ENCODE results near the gene ASIC2.

Gene ASIC2

DNA sequence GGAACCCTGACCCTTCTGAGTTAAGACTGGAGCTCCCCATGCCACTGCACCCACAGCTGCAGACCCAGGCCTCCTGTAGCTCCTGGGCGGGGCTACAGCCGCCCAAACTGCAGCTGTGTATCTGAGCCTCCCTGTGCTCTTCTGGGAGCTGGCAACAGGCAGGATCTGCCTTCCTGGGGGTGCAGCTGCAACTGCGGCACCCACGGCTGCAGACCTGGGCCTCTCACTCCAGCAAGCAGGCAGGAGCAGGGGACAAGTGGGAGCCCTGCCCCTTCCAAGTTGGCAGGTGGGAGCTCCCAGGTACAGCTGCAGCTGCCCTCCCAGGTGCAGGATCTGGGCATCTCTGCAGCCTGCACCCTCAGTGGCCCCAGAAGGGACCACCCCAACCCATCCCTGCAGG lies 259.9 kb downstream of the ASIC2 start:
- Histone ChIP-seq H3K27ac (ENCODE audit: low read depth, low read length) (no peak overlapping the region), H3K4me2 (ENCODE audit: low read depth, low read length, poor library complexity, severe bottlenecking) (no peak overlapping the region), H3K9me3 (ENCODE audit: insufficient read depth, low read length) (no peaks in the 10 kb centered on the region), H2AFZ (ENCODE audit: low read depth, low read length, severe bottlenecking) (no peak overlapping the region), H3K4me3 (ENCODE audit: insufficient read depth, low read length, poor library complexity, severe bottlenecking) (no peak overlapping the region), H3F3A (ENCODE audit: insufficient read depth) (no peaks in the 10 kb centered on the region), H3K36me3 (ENCODE audit: low read length) (no peaks in the 10 kb centered on the region), H3K79me2 (ENCODE audit: insufficient read depth, low read length) (no peaks in the 10 kb centered on the region), H3K9me2 (replicated peaks; ENCODE audit: insufficient read depth, low read length) (no peaks in the 10 kb centered on the region), H3K9ac (ENCODE audit: low read length) (no peak overlapping the region), H4K20me1 (ENCODE audit: low read depth, low read length) (no peaks in the 10 kb centered on the region), H3K27me3 (ENCODE audit: low read length) (no peaks in the 10 kb centered on the region)
- TF ChIP-seq EZH2phosphoT487 (conservative IDR thresholded peaks at IDR 0.05; ENCODE audit: low read length), result no peak
- TF ChIP-seq, protein P1, sequence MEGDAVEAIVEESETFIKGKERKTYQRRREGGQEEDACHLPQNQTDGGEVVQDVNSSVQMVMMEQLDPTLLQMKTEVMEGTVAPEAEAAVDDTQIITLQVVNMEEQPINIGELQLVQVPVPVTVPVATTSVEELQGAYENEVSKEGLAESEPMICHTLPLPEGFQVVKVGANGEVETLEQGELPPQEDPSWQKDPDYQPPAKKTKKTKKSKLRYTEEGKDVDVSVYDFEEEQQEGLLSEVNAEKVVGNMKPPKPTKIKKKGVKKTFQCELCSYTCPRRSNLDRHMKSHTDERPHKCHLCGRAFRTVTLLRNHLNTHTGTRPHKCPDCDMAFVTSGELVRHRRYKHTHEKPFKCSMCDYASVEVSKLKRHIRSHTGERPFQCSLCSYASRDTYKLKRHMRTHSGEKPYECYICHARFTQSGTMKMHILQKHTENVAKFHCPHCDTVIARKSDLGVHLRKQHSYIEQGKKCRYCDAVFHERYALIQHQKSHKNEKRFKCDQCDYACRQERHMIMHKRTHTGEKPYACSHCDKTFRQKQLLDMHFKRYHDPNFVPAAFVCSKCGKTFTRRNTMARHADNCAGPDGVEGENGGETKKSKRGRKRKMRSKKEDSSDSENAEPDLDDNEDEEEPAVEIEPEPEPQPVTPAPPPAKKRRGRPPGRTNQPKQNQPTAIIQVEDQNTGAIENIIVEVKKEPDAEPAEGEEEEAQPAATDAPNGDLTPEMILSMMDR (IDR thresholded peaks at IDR 0.05; ENCODE audit: insufficient read depth, low read length, poor library complexity, severe bottlenecking), result no peak

DNA sequence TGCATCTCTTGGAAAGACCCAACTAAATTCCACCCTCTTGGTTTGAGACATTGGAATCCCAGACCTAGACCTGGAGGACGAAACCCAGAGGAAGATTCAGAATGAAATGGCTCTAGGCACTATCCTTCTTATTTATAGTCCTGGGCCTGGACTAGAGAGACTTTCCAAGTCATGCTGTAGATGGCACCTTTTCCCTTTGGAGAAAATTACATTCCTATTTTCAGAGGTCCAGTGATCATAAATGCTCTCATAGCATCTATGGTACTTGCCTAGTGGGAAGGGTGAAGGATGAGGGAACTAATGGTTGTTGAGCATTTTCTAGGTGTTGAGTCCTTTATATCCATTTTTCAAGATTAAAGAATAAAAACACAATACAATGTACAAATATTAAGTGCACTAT lies 264.3 kb downstream of the ASIC2 start:
- Histone ChIP-seq H3K9ac (ENCODE audit: low read length) (no peak overlapping the region), H3K27me3 (ENCODE audit: low read length) (no peaks in the 10 kb centered on the region), H2AFZ (ENCODE audit: low read depth, low read length, severe bottlenecking) (no peak overlapping the region), H3K9me3 (ENCODE audit: insufficient read depth, low read length) (no peaks in the 10 kb centered on the region), H3F3A (ENCODE audit: insufficient read depth) (no peaks in the 10 kb centered on the region), H3K36me3 (ENCODE audit: low read length) (no peaks in the 10 kb centered on the region), H3K4me2 (ENCODE audit: low read depth, low read length, poor library complexity, severe bottlenecking) (no peak overlapping the region), H3K4me3 (ENCODE audit: insufficient read depth, low read length, poor library complexity, severe bottlenecking) (no peak overlapping the region), H3K27ac (ENCODE audit: low read depth, low read length) (no peak overlapping the region), H4K20me1 (ENCODE audit: low read depth, low read length) (no peaks in the 10 kb centered on the region), H3K79me2 (ENCODE audit: insufficient read depth, low read length) (no peaks in the 10 kb centered on the region), H3K9me2 (replicated peaks; ENCODE audit: insufficient read depth, low read length) (no peaks in the 10 kb centered on the region)
- no peak for TF ChIP-seq EZH2phosphoT487 (conservative IDR thresholded peaks at IDR 0.05; ENCODE audit: low read length)
- TF ChIP-seq, protein P1 (IDR thresholded peaks at IDR 0.05; ENCODE audit: insufficient read depth, low read length, poor library complexity, severe bottlenecking), result no peak

DNA sequence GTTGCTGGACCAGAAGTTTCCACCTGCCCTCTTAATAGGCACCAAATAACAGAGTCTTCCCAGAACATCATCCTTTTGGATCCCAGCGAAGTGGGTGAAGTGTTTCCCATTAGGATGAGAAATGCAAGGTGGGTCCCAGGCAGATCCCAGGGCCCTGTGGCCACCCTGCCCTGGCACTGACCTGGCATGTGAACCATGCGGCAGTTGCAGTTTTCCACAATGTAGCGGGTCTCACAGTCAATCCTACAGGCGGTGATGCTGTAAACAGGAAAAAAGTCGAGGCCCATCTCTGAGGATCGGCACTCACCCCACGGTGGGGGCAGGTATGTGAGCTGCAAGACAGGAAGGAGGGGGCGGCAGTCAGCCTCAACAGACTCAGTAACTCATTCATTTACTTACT lies 265.0 kb downstream of the ASIC2 start:
- H3F3A ChIP-seq (ENCODE audit: insufficient read depth), result no peaks in the 10 kb centered on the region
- no peak overlapping the region for H3K4me3 ChIP-seq (ENCODE audit: insufficient read depth, low read length, poor library complexity, severe bottlenecking)
- no peak overlapping the region for H3K27ac ChIP-seq (ENCODE audit: low read depth, low read length)
- H3K9ac ChIP-seq (ENCODE audit: low read length), result no peak overlapping the region
- no peak for TF ChIP-seq EZH2phosphoT487 (conservative IDR thresholded peaks at IDR 0.05; ENCODE audit: low read length)
- TF ChIP-seq, protein P1 (IDR thresholded peaks at IDR 0.05; ENCODE audit: insufficient read depth, low read length, poor library complexity, severe bottlenecking), result no peak
- H4K20me1 ChIP-seq (ENCODE audit: low read depth, low read length), result no peaks in the 10 kb centered on the region
- no peaks in the 10 kb centered on the region for H3K9me2 ChIP-seq (replicated peaks; ENCODE audit: insufficient read depth, low read length)
- H3K36me3 ChIP-seq (ENCODE audit: low read length), result no peaks in the 10 kb centered on the region
- H2AFZ ChIP-seq (ENCODE audit: low read depth, low read length, severe bottlenecking), result no peak overlapping the region
- H3K4me2 ChIP-seq (ENCODE audit: low read depth, low read length, poor library complexity, severe bottlenecking), result no peak overlapping the region
- no peaks in the 10 kb centered on the region for H3K9me3 ChIP-seq (ENCODE audit: insufficient read depth, low read length)
- no peaks in the 10 kb centered on the region for H3K79me2 ChIP-seq (ENCODE audit: insufficient read depth, low read length)
- H3K27me3 ChIP-seq (ENCODE audit: low read length), result no peaks in the 10 kb centered on the region

All from SU-DHL-6 (cell line).